ENCODE measurements around the gene FOXO3.
A peak's percentile ranks its signal among the peaks of the same experiment; 100 is the strongest.

Gene FOXO3

GRCh38 chr6:108578166-108578565 lies 17.4 kb downstream of the FOXO3 start:
- no peak for DNase-seq

GRCh38 chr6:108578595-108579327 lies 18.0 kb downstream of the FOXO3 start:
- no peak for DNase-seq

- no peak for DNase-seq
These were observed 18.6 kb downstream of the FOXO3 start for GRCh38 chr6:108579328-108579721.

GRCh38 chr6:108580646-108581045 lies 19.9 kb downstream of the FOXO3 start:
- no peak for DNase-seq

GRCh38 chr6:108581237-108581931 lies 20.7 kb downstream of the FOXO3 start:
- DNase-seq = no peak

GRCh38 chr6:108581932-108582475 lies 21.3 kb downstream of the FOXO3 start:
- DNase-seq = no peak

- no peak for DNase-seq
These were observed 21.9 kb downstream of the FOXO3 start for GRCh38 chr6:108582618-108583017.

- no peak for DNase-seq
These were observed 23.6 kb downstream of the FOXO3 start for GRCh38 chr6:108584323-108584722.

- DNase-seq = no peak
These were observed 24.6 kb downstream of the FOXO3 start for GRCh38 chr6:108585359-108585758.

- DNase-seq = no peak
These were observed 25.3 kb downstream of the FOXO3 start for GRCh38 chr6:108585921-108586536.

GRCh38 chr6:108587258-108588059 lies 26.7 kb downstream of the FOXO3 start:
- DNase-seq = no peak

- DNase-seq = no peak
These were observed 27.9 kb downstream of the FOXO3 start for GRCh38 chr6:108588586-108588985.

GRCh38 chr6:108589244-108589791 lies 28.6 kb downstream of the FOXO3 start:
- no peak for DNase-seq

- DNase-seq = no peak
These were observed 30.5 kb downstream of the FOXO3 start for GRCh38 chr6:108591040-108591816.

GRCh38 chr6:108592371-108593337 lies 31.9 kb downstream of the FOXO3 start:
- peak; percentile 54 for DNase-seq

GRCh38 chr6:108594151-108594550 lies 33.4 kb downstream of the FOXO3 start:
- DNase-seq = no peak

- DNase-seq = no peak
These were observed 33.9 kb downstream of the FOXO3 start for GRCh38 chr6:108594640-108595039.

GRCh38 chr6:108596956-108597355 lies 36.2 kb downstream of the FOXO3 start:
- DNase-seq = no peak

GRCh38 chr6:108597572-108598304 lies 37.0 kb downstream of the FOXO3 start:
- no peak for DNase-seq
